HG03039 (cell line): ENCODE data around the gene GPR155.
"Not testable (repeated sequence)": the region's sequence is repeated elsewhere in the genome, so short reads cannot be mapped to it uniquely, and the experiment has no call there.

Experiments used
- ATAC-seq: cut with Tn5 transposase; IDR thresholded peaks from one replicate; pipeline ENCODE4 v1.9.1; 2021; ENCODE audit warnings: mild to moderate bottlenecking, moderate library complexity; ENCODE audit not compliant: unreplicated experiment

GPR155 gene

DNA sequence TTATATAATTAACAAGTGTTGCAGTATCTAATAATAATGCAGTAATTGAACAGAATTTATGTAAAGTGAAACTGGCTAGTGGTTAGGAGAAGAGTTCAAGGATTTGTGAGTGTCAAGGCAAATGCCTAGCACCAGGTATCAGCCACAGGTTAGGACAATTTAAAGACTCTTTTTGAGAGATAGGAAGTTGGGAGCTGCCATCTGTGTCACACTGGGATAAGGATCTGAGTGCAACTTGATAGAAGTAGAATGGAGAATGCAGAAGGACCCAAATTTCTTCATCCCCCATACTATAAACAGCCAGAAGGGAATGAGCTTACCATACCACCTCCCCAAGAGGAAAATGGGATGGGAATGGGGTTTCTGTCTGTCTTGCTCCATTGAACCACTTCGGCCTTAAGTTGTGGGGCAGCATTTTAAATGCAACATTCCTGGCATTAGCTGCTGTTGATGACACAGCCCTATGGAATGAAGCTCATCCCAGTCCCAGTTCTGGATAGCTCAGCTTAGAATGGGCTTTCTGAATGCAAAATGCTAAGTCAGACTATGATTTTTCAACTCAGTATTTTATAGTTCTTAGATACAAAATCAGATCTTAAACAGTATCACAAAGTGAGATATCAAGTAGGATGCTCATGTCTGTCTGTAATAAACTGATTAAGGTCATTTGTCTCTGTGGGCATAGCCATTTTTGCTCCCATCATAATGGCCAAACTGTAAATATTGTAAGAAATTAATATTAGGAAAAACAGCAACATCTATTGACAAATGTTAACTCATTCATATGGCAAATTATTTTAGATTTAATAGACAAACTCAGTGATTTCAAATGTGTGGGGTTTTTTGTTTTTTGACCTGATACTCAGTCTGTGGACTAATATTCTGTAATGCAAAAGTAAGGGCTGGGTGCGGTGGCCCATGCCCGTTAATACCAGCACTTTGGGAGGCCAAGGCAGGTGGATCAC lies 44.0 kb downstream of the GPR155 start:
- ATAC-seq, result no peak

DNA sequence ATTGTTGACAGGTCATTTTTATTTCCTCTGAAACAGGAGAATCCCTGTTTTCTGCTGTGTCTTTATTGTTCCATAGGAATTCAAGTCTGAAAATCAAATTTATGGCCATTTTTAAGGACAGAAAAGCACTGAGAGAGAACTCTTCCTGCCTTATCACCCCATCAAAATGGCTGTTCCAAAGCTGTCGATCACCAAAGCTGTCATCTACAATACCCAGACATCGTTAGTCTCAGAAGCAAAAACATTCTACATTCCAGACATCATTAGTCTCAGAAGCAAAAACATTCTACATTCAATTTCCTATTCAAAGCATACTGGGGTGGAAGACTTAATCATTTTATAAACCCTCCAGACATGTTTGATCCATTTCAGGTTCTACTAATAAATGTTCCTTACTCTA lies 46.9 kb downstream of the GPR155 start:
- no peak for ATAC-seq

DNA sequence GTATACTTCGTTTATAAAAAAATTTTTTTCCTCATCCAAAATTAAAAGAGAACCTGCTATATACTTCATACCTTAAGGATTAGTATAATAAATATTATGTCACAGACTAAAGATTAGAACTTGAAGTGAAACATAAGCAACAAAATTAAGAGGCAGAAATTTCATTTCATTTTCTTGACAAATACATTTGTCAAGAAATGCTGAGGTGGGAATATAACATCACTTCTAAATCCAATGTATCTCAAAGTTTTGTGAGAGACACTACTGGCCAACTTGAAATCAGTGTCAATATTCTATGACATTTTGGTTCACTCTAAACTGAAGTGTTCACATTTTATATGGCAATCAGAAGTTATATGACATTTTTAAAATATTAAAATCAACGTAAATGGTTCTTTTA lies 47.5 kb downstream of the GPR155 start:
- ATAC-seq, result no peak

DNA sequence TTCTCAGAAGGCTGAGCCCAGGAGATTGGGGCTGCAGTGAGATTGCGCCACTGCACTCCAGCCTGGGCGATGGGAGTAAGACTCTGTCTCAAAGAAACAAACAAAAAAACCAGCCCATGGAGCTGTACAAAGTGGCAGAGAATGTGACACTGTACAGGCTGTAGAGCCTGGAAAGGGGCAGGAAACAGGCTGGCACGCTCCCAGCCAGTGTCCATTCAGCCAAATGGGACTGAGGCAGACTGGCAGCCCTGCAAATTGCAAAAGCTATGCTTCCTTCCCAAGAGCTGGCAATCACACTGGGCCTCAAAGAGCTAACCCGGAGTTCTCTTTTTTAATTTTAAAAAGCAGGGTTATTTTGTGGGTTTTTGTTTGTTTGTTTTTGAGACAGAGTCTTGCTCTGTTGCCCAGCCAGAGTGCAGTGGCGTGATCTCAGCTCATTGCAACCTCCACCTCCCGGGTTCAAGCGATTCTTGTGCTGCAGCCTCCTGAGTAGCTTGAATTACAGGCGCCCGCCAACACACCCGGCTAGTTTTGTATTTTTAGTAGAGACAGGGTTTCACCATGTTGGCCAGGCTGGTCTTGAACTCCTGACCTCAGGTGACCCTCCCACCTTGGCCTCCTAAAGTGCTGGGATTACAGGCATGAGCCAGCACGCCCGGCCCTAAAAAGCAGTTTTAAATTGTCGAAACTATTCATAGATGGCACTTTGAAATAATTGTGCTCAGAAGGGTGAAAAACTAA lies 48.5 kb downstream of the GPR155 start:
- ATAC-seq, result no peak

DNA sequence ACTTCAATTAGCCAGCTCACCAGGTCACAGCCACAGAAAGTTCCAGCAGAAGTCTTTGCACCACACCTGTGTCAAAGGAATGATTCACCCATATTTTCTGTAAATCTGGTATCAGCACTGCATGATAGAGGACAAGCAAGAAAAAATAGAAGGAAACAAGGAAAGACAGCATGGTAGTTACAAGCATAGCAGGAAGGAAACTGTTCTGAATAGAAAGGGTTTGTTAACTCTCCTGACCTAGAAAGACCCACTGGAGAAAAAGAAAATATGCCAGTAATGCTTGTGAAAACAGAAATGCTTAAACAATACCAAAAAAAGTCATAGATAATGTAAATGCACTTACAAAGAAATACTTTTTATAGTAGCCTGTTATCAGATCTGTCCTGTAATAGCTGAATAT lies 50.5 kb downstream of the GPR155 start:
- ATAC-seq, result no peak

DNA sequence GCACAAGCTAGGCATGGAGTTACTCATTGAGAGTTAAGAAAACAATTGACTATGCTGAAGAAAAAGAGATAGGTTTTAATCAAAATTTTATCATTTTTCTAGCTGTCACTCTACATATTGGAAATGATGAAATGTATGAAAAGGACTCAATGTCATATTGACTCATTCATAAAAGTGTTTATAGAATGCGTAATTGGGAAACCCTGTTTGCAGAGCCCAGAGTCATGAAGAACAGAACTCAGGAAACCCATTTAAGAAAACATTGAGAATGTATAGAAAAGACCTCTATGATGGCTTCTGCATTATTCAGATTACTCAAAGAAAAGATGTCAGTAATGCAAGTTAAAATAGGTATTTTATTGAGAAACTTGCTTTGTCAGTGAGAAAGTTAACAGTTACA lies 54.9 kb downstream of the GPR155 start:
- no peak for ATAC-seq

DNA sequence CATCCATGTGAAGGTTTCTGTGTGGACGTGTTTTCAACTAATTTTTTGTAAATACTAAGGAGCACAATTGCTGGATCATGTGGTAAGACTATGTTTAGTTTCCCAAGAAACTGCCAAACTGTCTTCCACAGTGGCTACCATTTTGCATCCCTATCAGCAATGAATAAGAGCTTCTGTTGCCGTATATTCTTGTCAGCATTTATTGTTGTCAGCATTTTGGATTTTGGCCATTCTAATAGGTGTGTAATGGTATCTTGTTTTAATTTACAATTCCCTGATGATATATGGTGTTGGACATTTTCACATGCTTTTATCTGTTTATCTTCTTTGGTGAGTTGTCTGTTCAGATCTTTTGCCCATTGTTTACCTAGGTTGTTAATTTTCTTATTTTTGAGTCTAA lies 56.8 kb downstream of the GPR155 start:
- no peak for ATAC-seq

DNA sequence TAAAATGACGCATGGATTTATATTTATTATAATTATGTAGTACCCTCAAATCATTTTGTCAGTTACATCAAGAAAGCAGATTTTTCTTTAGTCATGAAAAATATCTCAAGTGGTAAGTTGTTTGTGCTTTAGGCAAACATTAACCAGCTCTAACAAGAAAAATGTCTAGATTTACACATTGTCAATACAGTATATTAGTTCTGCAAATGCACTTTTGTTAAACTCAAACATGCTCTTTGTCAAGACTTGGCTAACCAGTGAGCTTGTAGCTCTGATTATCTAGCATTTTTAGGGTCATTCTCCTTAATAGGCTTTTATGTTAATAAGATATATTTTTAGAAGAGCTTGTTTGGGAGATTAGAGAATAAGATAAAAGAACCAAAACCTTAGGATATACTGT lies 58.6 kb downstream of the GPR155 start:
- no peak for ATAC-seq

DNA sequence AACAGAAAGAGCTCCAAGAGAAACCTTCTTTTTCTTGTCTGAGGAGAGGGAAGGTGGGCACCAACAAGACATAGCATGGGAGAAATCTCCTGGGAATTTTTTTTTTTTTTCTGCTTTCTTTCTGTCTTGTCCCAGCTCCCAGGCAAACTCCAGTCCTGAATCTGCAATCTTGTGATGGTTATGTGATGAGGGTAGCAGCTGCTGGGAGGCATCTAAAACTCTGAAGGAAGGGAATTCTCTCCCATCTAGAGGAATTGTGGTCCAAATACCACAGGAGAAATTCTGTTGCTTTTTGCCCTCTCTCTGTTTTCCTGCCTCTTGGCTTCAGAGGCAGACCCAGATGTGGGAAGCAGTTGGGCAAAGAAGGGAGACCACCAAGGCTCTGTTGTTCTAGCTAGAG lies 74.6 kb downstream of the GPR155 start:
- ATAC-seq, result no peak

DNA sequence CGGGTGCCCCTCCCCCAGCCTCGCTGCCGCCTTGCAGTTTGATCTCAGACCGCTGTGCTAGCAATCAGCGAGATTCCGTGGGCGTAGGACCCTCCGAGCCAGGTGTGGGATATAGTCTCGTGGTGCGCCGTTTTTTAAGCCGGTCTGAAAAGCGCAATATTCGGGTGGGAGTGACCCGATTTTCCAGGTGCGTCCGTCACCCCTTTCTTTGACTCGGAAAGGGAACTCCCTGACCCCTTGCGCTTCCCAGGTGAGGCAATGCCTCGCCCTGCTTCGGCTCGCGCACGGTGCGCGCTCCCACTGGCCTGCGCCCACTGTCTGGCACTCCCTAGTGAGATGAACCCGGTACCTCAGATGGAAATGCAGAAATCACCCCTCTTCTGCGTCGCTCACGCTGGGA lies 76.8 kb downstream of the GPR155 start:
- not testable (repeated sequence) for ATAC-seq

DNA sequence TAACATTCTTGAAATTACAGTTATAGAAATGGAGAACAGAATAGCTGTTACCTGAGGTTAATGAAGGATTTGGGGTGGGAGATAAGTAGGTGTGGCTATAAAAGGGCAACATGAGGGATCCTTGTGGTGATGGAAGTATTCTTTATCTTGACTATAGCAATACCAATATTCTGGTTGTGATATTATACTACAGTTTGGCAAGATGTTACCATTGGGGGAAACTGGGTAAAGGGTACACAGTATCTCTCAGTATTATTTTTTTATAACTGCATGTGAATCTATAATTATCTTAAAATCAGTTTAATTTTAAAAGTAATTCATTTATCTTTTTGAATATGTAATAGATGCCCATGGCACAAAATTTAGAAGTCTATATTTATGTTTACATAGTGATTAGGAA lies 83.2 kb downstream of the GPR155 start:
- ATAC-seq, result no peak

DNA sequence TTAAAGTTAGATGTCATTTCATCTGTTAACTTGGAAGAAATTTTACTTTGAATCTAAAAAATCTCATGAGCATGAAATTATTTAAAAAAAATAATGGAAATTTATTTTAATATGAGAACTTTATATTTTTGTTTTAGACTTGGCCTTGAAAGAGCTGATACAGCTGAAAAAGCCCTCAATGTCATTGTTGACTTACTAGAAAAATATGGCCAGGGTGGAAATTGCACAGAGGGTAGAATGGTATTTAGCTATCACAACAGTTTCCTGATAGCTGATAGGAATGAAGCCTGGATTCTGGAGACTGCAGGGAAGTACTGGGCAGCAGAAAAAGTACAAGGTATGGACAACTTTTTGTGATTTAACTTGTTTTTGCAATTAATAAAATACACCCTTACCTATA lies 86.0 kb downstream of the GPR155 start:
- ATAC-seq, result no peak

DNA sequence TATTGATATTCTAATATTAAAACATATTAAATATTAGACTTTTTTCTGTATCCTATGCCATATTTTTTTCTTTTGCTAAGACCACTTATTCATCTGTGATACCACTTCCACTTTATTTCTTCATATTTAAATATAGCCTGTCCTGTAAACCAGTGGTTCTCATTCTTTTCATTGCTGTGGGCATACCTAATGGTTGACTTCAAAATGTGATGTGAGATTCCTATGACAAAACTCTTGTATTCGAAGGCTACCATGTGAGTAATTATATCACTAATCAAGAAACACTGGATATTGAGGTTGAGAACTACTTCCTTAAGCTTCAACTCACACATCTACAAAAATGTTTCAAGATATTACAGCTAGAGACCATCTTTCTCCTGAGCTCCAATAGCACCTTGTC lies 87.7 kb downstream of the GPR155 start:
- no peak for ATAC-seq

DNA sequence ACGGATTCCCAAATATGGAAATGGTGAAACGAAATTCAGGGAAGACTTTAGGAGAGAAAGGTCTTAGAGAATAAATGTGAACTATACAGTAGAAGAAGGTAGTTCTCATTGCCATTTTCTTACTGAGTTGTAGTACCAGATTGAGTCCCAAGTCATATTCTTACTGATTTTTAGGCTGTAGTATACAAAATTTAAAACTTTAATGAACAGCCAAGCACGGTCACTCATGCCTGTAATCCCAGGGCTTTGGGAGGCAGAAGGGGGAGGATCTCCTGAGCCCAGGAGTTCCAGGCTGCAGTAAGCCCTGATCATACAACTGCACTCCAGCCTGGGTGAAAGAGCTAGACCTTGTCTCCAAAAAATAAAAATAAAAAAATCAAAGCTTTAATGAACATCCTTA lies 89.1 kb downstream of the GPR155 start:
- no peak for ATAC-seq

DNA sequence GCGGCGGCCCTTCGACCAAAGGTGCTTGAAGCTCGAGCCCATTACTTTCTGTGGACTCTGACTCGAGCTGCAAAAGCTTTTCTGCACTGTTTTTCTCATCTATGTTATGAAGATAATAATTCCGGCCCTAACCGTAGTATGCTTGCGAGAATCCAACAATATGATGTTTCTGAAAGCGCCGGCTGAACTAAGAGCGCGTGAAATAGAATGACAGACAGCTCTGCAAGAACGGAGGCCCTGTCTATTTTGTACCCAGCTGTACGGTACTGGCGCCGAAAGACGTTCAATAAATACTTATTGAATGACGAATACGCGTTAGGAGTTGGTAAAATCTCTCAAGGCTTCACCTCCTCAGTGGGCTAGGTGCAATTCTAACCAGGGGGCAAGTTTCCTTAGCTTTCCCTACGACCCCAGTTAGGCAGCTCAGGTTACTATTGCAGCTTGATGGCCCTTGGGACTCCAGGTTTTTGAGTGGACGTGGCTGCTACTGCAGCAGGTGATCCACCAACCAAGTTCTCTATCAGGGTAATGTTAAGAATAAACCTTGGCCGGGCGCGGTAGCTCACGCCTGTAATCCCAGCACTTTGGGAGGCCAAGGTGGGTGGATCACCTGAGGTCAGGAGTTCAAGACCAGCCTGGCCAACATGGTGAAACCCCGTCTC lies 90.7 kb downstream of the GPR155 start:
- peak; percentile 9 for ATAC-seq

DNA sequence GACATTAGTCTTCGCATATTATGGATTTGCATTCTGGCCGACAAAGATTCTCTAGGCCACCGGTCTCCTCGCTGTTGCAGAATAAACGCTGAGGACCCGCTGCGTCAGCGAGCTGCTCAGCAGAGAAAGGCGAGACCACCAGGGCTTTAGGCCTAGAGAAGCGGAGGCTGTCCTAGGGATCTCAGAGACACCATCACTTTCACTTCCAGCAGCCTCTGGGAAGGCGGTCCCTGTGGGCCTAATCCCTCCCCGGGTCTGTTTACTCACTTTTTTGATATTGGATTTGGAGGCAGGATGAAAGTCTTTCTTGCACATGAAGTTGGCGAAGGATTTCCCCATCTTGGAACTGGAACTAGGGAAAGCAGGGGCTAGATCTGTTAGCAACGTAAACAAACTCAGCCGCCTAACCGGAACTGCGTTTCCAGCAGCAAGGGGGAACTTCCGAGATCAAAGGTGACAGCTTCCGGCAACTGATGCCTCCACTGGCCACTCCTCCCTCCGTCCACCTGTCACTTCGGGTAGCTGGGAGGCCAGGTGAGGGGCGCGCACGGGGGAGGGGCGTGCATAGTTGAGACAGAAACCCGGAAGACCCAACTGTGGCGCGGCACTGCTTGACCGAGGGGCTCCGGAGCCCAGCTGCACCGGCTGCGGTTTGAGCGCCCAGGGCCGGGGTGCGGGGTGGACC lies 91.4 kb downstream of the GPR155 start, which contains the start of gene SCRN3:
TSS of gene SCRN3 (plus strand) at position 447 of the 685 bp plus-strand sequence. CDS start 2,554 bp downstream, outside the sequence.
- ATAC-seq, result peak; percentile 96

DNA sequence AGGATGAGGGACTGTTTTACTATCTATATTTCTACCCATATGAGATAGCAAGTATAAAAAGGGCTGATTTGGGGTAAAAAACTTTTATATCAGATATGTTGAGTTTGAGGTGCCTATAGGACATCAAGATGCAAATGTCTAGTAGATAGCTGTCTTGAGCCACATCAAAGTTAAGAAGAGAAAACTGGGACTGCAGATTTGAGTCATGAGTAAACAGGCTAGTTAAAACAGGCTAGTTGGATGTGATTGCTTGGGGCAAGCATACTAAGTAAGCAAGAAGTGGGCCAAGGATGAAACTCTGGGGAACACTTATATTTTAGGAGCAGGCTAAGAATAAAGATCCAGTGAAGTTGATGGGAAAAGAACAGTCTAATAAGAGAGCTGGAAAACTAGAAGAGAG lies 94.1 kb downstream of the GPR155 start:
- ATAC-seq, result no peak

DNA sequence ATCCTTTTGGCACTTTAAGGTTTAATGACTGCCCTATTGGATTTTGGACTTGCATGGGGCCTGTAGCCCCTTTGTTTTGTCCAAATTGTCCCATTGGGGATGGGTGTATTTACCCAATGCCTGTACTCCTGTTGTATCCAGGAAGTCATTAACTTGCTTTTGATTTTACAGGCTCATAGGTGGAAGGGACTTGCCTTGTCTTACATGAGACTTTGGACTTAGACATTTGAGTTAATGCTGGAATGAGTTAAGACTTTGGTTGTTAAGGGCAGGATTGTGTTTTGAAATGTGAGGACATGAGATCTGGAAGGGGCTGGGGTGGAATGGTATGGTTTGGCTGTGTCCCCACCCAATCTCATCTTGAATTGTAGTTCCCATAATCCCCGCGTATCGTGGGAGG lies 96.5 kb downstream of the GPR155 start:
- ATAC-seq, result not testable (repeated sequence)

DNA sequence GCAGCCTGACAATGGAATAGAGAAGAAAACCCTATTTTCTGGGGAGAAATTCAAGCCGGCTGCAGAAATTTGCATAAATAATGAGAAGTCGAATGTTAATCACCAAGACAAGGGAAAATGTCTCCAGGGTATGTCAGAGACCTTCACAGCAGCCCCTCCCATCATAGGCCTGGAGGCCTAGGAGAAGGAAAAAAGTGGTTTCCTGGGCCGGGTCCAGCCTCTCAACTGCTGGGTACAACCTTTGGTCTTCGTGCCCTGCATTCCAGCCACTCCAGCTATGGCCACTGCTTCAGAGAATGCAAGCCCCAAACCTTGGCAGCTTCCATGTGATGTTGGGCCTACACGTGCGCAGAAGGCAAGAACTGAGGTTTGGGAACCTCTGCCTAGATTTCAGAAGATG lies 97.3 kb downstream of the GPR155 start:
- no peak for ATAC-seq

DNA sequence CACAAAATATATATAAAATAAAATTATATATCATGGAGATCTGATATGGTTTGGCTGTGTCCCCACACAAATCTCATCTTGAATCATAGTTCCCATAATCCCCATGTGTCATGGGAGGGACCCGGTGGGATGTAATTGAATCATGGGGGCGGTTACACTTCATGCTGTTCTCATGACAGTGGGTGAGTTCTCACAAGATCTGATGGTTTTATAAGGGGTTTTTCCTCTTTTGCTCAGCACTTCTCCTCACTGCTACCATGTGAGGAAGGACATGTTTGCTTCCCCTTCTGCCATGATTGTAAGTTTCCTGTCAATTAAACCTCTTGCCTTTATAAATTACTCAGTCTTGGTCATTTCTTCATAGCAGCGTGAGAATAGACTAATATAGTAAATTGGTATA lies 98.1 kb downstream of the GPR155 start:
- ATAC-seq, result not testable (repeated sequence)

DNA sequence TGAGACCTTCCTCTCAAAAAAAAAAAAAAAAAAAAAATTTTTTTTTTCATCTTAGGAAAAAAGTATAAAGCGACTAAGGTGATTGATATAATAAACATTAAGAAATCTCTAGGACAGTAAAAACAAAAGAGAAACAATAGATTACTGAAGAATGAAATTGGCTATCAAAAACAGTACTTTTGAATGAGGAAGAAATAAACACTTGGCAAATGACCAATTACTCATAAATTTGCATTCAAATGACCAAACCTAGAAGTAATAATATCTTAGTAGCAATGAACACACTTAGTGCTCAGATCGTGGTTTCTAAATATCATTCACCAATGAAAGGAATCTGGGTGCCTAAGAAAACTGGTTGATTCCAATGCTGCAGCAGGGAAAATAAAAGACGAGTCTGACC lies 101.6 kb downstream of the GPR155 start:
- no peak for ATAC-seq
